A673 (cell line): ENCODE measurements around the gene EPHA4. TPM values are rescaled to one million over a fixed set of nuclear protein-coding genes. Genes with fewer than 3 reads are reported as not detected.

ENCODE experiments used
- BruUV-seq: library from RNA; stranded (reverse); fragments of 400-500 nt; replicated peaks from 2 replicates; lab custom pipeline; 2021; lab: Mats Ljungman, UMichigan
- CTCF ChIA-PET: fragments of 300-600 bp; sonication (Branson Sonifier 250); formaldehyde crosslinking; loops from one replicate; lab custom pipeline; 2022; ENCODE audit warnings: antibody characterized with exemption; lab: Charles Lee
- POLR2A ChIA-PET: fragments of 300-600 bp; sonication (Branson Sonifier 250); formaldehyde crosslinking; loops from one replicate; lab custom pipeline; 2022; ENCODE audit warnings: antibody characterized with exemption; ENCODE audit not compliant: low non-redundant PET; lab: Charles Lee
- DNase-seq: peaks from one replicate; pipeline ENCODE4 v3.0.0-alpha.2; 2015; ENCODE audit warnings: low spot score
- H3K27ac ChIP-seq: fragments of 200-600 bp; sonication (generic); 2 replicates; pipeline ENCODE4 v1.5.1; 2016; ENCODE audit warnings: mixed run types, low read depth, mild to moderate bottlenecking, mixed read lengths, antibody characterized with exemption, low read length; ENCODE audit not compliant: poor library complexity, severe bottlenecking
- H3K27me3 ChIP-seq: fragments of 200-600 bp; sonication (generic); replicated peaks from 2 replicates; pipeline ENCODE4 v1.6.1; 2017; ENCODE audit warnings: mixed run types, low read depth, mild to moderate bottlenecking, mixed read lengths, antibody characterized with exemption, low read length; ENCODE audit not compliant: insufficient read depth, poor library complexity
- H3K36me3 ChIP-seq: fragments of 200-600 bp; sonication (generic); 2 replicates; pipeline ENCODE4 v1.6.1; 2016; ENCODE audit warnings: mixed run types, mild to moderate bottlenecking, mixed read lengths, antibody characterized with exemption, low read length; ENCODE audit not compliant: insufficient read depth, poor library complexity, severe bottlenecking
- H3K4me1 ChIP-seq: fragments of 200-600 bp; sonication (generic); 2 replicates; pipeline ENCODE4 v1.6.1; 2017; ENCODE audit warnings: mixed run types, mild to moderate bottlenecking, mixed read lengths, antibody characterized with exemption, low read length; ENCODE audit not compliant: insufficient read depth, poor library complexity, severe bottlenecking
- H3K4me3 ChIP-seq: fragments of 200-600 bp; sonication (generic); 2 replicates; pipeline ENCODE4 v1.5.1; 2016; ENCODE audit warnings: low read depth, mixed run types, mild to moderate bottlenecking, mixed read lengths, low read length; ENCODE audit not compliant: poor library complexity, severe bottlenecking
- H3K9me3 ChIP-seq: fragments of 200-600 bp; sonication (generic); 2 replicates; pipeline ENCODE4 v1.6.1; 2016; ENCODE audit warnings: mixed run types, low read depth, mild to moderate bottlenecking, mixed read lengths, antibody characterized with exemption, low read length; ENCODE audit not compliant: poor library complexity, severe bottlenecking
- CTCF ChIP-seq: fragments of 300-800, 200-600 bp; sonication (generic); conservative IDR thresholded peaks from 2 replicates; pipeline ENCODE4 v1.5.1; 2017; ENCODE audit warnings: low read depth, mild to moderate bottlenecking, antibody characterized with exemption, low read length, moderate library complexity, mixed read lengths
- EZH2 ChIP-seq: fragments of 200-600 bp; sonication (generic); IDR thresholded peaks from 2 replicates; pipeline ENCODE4 v1.6.1; 2017; ENCODE audit warnings: borderline replicate concordance, low read depth, mild to moderate bottlenecking, mixed read lengths, antibody characterized with exemption, low read length; ENCODE audit not compliant: poor library complexity, severe bottlenecking
- intact Hi-C: fragments of 100-400 bp; cut with micrococcal nuclease; formaldehyde crosslinking; loops from one replicate; pipeline ENCODE4 v1.10.0; 2022; ENCODE audit not compliant: unreplicated experiment
- total RNA-seq: library from RNA; stranded (reverse); gene quantifications from 2 replicates; pipeline ENCODE4 v1.2.3, GENCODE V29; 2021

Gene EPHA4
- total RNA-seq, 1 experiment from 2014 or later: 39.5 TPM

- POLR2A ChIA-PET: no interaction called here
- Histone ChIP-seq H3K9me3 (no peaks in the 10 kb centered on the region), H3K27me3 (no peaks in the 10 kb centered on the region), H3K27ac (no peak overlapping the region), H3K4me3 (no peak overlapping the region), H3K4me1 (no peaks in the 10 kb centered on the region), H3K36me3 (no peaks in the 10 kb centered on the region)
- intact Hi-C loops: no loop called here
- CTCF ChIA-PET: no interaction called here
- TF ChIP-seq EZH2: no peak
- TF ChIP-seq CTCF: no peak
- DNase-seq: no peak
- no TSS peak for BruUV-seq
These were observed 182.7 kb downstream of the EPHA4 start for GRCh38 chr2:221389421-221389820.

GRCh38 chr2:221388891-221389290, 183.2 kb downstream of the EPHA4 start:
- BruUV-seq: no TSS peak
- no peak for DNase-seq
- ChIA-PET POLR2A (no interaction called here), CTCF (no interaction called here)
- intact Hi-C loops: no loop called here
- H3K4me3 ChIP-seq: no peak overlapping the region
- TF ChIP-seq CTCF (no peak), EZH2 (no peak)
- no peak overlapping the region for H3K27ac ChIP-seq
- no peaks in the 10 kb centered on the region for H3K36me3 ChIP-seq
- no peaks in the 10 kb centered on the region for H3K4me1 ChIP-seq
- H3K27me3 ChIP-seq: no peaks in the 10 kb centered on the region
- no peaks in the 10 kb centered on the region for H3K9me3 ChIP-seq

- TF ChIP-seq CTCF: no peak
- no peak for TF ChIP-seq EZH2
- no peak for DNase-seq
- ChIA-PET CTCF (no interaction called here), POLR2A (no interaction called here)
- Histone ChIP-seq H3K4me3 (no peak overlapping the region), H3K27ac (no peak overlapping the region), H3K27me3 (no peaks in the 10 kb centered on the region), H3K9me3 (no peaks in the 10 kb centered on the region), H3K4me1 (no peaks in the 10 kb centered on the region), H3K36me3 (no peaks in the 10 kb centered on the region)
- intact Hi-C loops: no loop called here
- no TSS peak for BruUV-seq
These were observed 186.4 kb downstream of the EPHA4 start for GRCh38 chr2:221385716-221386115.
